Measurements from ENCODE around the gene SLX4IP.

GRCh38 chr20:10637563-10637962 is 202.5 kb downstream of the SLX4IP start:
- no peak for TF ChIP-seq CTCF (IDR thresholded peaks at IDR 0.05)
- TF ChIP-seq POLR2A (IDR thresholded peaks at IDR 0.05) = no peak

Data from gastroesophageal sphincter (tissue), 3 donors.